Liver (tissue), 9 donors: ENCODE data around the gene GRK1. TPM values are rescaled to one million over a fixed set of nuclear protein-coding genes. Genes with fewer than 3 reads are reported as not detected.

Experiments used
- DNase-seq: peaks from one replicate; pipeline ENCODE4 v3.0.0-alpha.2; 2017; ENCODE audit warnings: low spot score
- H3K27ac ChIP-seq, 2 donors: one replicate each; pipeline ENCODE4 v1.7.0; 2013; ENCODE audit warnings: inconsistent platforms in 2 of 2, low read length in 2 of 2, control low read depth in 1 of 2, low read depth in 1 of 2, mild to moderate bottlenecking in 1 of 2
- H3K27me3 ChIP-seq, 4 donors: one replicate each; pipeline versions ENCODE4 v1.6.1 to v1.7.0; 2013; ENCODE audit warnings: low read length in 3 of 4, inconsistent platforms in 1 of 4, mild to moderate bottlenecking in 1 of 4, moderate library complexity in 1 of 4; ENCODE audit not compliant: control insufficient read depth in 4 of 4, insufficient read depth in 4 of 4
- H3K36me3 ChIP-seq, 4 donors: one replicate each; pipeline versions ENCODE4 v1.6.1 to v1.7.0; 2013; ENCODE audit warnings: low read length in 3 of 4, mild to moderate bottlenecking in 3 of 4, low read depth in 1 of 4, moderate library complexity in 1 of 4; ENCODE audit not compliant: control insufficient read depth in 4 of 4, insufficient read depth in 3 of 4
- H3K4me1 ChIP-seq, 4 donors: one replicate each; pipeline versions ENCODE4 v1.6.1 to v1.7.0; 2013; ENCODE audit warnings: low read length in 3 of 4, mild to moderate bottlenecking in 3 of 4, moderate library complexity in 1 of 4; ENCODE audit not compliant: control insufficient read depth in 4 of 4, insufficient read depth in 4 of 4
- H3K4me3 ChIP-seq, 3 donors: one replicate each; pipeline versions ENCODE4 v1.6.1 to v1.7.0; 2013; ENCODE audit warnings: low read length in 3 of 3, control low read depth in 1 of 3, low read depth in 1 of 3, mild to moderate bottlenecking in 1 of 3
- H3K9ac ChIP-seq, 2 donors: one replicate each; pipeline ENCODE4 v1.7.0; 2013; ENCODE audit warnings: low read length in 2 of 2, mild to moderate bottlenecking in 2 of 2, moderate library complexity in 2 of 2, control low read depth in 1 of 2, low read depth in 1 of 2
- H3K9me3 ChIP-seq, 4 donors: one replicate each; pipeline versions ENCODE4 v1.6.1 to v1.7.0; 2013; ENCODE audit warnings: low read length in 3 of 4; ENCODE audit not compliant: control insufficient read depth in 4 of 4
- ATF3 ChIP-seq: IDR thresholded peaks from 2 replicates; pipeline ENCODE4 v1.6.1; 2016; ENCODE audit warnings: antibody characterized with exemption
- EGR1 ChIP-seq, 2 donors: IDR thresholded peaks; 2 replicates each; pipeline ENCODE4 v1.6.1; 2016 to 2018; ENCODE audit warnings: antibody characterized with exemption in 2 of 2, low read depth in 2 of 2
- FOXA1 ChIP-seq: IDR thresholded peaks from 2 replicates; pipeline ENCODE4 v1.6.1; 2016; ENCODE audit warnings: antibody characterized with exemption
- FOXA2 ChIP-seq: IDR thresholded peaks from 2 replicates; pipeline ENCODE4 v1.6.1; 2016; ENCODE audit warnings: antibody characterized with exemption
- GABPA ChIP-seq, 2 donors: IDR thresholded peaks in 1 of 2; conservative IDR thresholded peaks in 1 of 2; 2 replicates each; pipeline ENCODE4 v1.6.1; 2016; ENCODE audit warnings: antibody characterized with exemption in 2 of 2, mild to moderate bottlenecking in 1 of 2, moderate library complexity in 1 of 2
- HNF4A ChIP-seq, 2 donors: conservative IDR thresholded peaks; 2 replicates each; pipeline ENCODE4 v1.6.1; 2016; ENCODE audit warnings: antibody characterized with exemption in 2 of 2, mild to moderate bottlenecking in 2 of 2
- HNF4G ChIP-seq: IDR thresholded peaks from 2 replicates; pipeline ENCODE4 v1.6.1; 2016; ENCODE audit warnings: antibody characterized with exemption
- JUND ChIP-seq, 2 donors: IDR thresholded peaks; 2 replicates each; pipeline ENCODE4 v1.6.1; 2016; ENCODE audit warnings: antibody characterized with exemption in 2 of 2
- NR2F2 ChIP-seq: IDR thresholded peaks from 2 replicates; pipeline ENCODE4 v1.6.1; 2016; ENCODE audit warnings: antibody characterized with exemption
- RAD21 ChIP-seq, 2 donors: IDR thresholded peaks; 2 replicates each; pipeline ENCODE4 v1.6.1; 2016; ENCODE audit warnings: antibody characterized with exemption in 2 of 2, mild to moderate bottlenecking in 2 of 2
- REST ChIP-seq: IDR thresholded peaks from 2 replicates; pipeline ENCODE4 v1.6.1; 2016; ENCODE audit warnings: antibody characterized with exemption, mild to moderate bottlenecking
- RXRA ChIP-seq, 2 donors: IDR thresholded peaks; 2 replicates each; pipeline ENCODE4 v1.6.1; 2017 to 2018; ENCODE audit warnings: antibody characterized with exemption in 2 of 2, mild to moderate bottlenecking in 1 of 2
- SP1 ChIP-seq: IDR thresholded peaks from 2 replicates; pipeline ENCODE4 v1.6.1; 2018; ENCODE audit warnings: antibody characterized with exemption, mild to moderate bottlenecking
- TAF1 ChIP-seq: conservative IDR thresholded peaks from 2 replicates; pipeline ENCODE4 v1.6.1; 2016; ENCODE audit warnings: antibody characterized with exemption, mild to moderate bottlenecking
- YY1 ChIP-seq: IDR thresholded peaks from 2 replicates; pipeline ENCODE4 v1.6.1; 2016; ENCODE audit warnings: antibody characterized with exemption, mild to moderate bottlenecking
- ZBTB33 ChIP-seq: IDR thresholded peaks from 2 replicates; pipeline ENCODE4 v1.6.1; 2016; ENCODE audit warnings: antibody characterized with exemption
- WGBS: extraction: QIAGEN DNeasy Blood & Tissue Kit; methylation state at CpG from one replicate; pipeline ENCODE4 v1.1.7; 2013; 5-methylcytosine and 5-hydroxymethylcytosine counted together
- polyA plus RNA-seq, 2 donors: library from polyadenylated mRNA; stranded (reverse) in 1 of 2; unstranded in 1 of 2; fragments of 200-250 nt in 1 of 2; fragments of >200 nt in 1 of 2; fragmentation: Nextera tagmentation in 1 of 2; extraction: Ambion mirVana in 1 of 2; gene quantifications; one replicate each; pipeline versions ENCODE4 v1.2.1 to v1.2.3, GENCODE V29; 2013 to 2015
- total RNA-seq, 2 donors: library from RNA; depleted of rRNA; stranded (reverse); fragments of >200 nt; gene quantifications; one replicate each; pipeline ENCODE4 v1.2.3, GENCODE V29; 2014
- TF ChIP-seq, protein P1 (sequence below): IDR thresholded peaks from 2 replicates; pipeline ENCODE4 v1.6.1; 2016; ENCODE audit warnings: antibody characterized with exemption
- TF ChIP-seq, protein P2 (sequence below): fragments of 150-350 bp; IDR thresholded peaks from 2 replicates; pipeline ENCODE4 v1.5.1; 2017; ENCODE audit warnings: improper control_type of control experiment, low read depth, low read length; ENCODE audit not compliant: missing input control
- donor health status: healthy.
- donor health status: healthy.
- donor health status: healthy.
- donor health status: healthy.
- donor health status: healthy.

GRK1 gene
- total and polyA plus RNA-seq, 4 donors = 0.05 TPM; not detected in 3

GRCh38 chr13:113646376-113646775 lies 20.6 kb upstream of the GRK1 start:
- Histone ChIP-seq H3K4me3 (no peak overlapping the region), H3K27me3 (no peaks in the 10 kb centered on the region), H3K27ac (no peak overlapping the region), H3K36me3 (peaks cover 0 to 2% (median 0%) of the 10 kb centered on the region in 4 donors), H3K9me3 (no peaks in the 10 kb centered on the region), H3K9ac (no peak overlapping the region), H3K4me1 (peaks cover 16 to 28% (median 23%) of the 10 kb centered on the region in 4 donors)
- DNase-seq = no peak
- no peak for TF ChIP-seq ZBTB33
- no peak for TF ChIP-seq FOXA2
- no peak for TF ChIP-seq REST
- no peak for TF ChIP-seq EGR1 (IDR thresholded peaks at IDR 0.05; ENCODE audit: low read depth in 2 of 2)
- TF ChIP-seq JUND (IDR thresholded peaks at IDR 0.05) = no peak
- no peak for TF ChIP-seq ATF3
- no peak for TF ChIP-seq RAD21 (IDR thresholded peaks at IDR 0.05)
- WGBS = 69% methylated on average over 11 of the region's 11 CpGs

- TF ChIP-seq FOXA2 (no peak), HNF4G (no peak), EGR1 (IDR thresholded peaks at IDR 0.05; ENCODE audit: low read depth in 2 of 2) (no peak), RXRA (IDR thresholded peaks at IDR 0.05) (no peak), YY1 (no peak), FOXA1 (no peak), JUND (IDR thresholded peaks at IDR 0.05) (no peak), HNF4A (conservative IDR thresholded peaks at IDR 0.05) (no peak), REST (no peak), NR2F2 (no peak), RAD21 (IDR thresholded peaks at IDR 0.05) (no peak), GABPA (IDR thresholded peaks at IDR 0.05 in 1 of 2, conservative IDR thresholded peaks at IDR 0.05 in 1 of 2) (no peak), ATF3 (no peak), ZBTB33 (no peak), SP1 (no peak), TAF1 (no peak)
- TF ChIP-seq, protein P1, sequence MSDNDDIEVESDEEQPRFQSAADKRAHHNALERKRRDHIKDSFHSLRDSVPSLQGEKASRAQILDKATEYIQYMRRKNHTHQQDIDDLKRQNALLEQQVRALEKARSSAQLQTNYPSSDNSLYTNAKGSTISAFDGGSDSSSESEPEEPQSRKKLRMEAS = no peak
- TF ChIP-seq, protein P2, sequence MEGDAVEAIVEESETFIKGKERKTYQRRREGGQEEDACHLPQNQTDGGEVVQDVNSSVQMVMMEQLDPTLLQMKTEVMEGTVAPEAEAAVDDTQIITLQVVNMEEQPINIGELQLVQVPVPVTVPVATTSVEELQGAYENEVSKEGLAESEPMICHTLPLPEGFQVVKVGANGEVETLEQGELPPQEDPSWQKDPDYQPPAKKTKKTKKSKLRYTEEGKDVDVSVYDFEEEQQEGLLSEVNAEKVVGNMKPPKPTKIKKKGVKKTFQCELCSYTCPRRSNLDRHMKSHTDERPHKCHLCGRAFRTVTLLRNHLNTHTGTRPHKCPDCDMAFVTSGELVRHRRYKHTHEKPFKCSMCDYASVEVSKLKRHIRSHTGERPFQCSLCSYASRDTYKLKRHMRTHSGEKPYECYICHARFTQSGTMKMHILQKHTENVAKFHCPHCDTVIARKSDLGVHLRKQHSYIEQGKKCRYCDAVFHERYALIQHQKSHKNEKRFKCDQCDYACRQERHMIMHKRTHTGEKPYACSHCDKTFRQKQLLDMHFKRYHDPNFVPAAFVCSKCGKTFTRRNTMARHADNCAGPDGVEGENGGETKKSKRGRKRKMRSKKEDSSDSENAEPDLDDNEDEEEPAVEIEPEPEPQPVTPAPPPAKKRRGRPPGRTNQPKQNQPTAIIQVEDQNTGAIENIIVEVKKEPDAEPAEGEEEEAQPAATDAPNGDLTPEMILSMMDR = no peak
- Histone ChIP-seq H3K9me3 (no peaks in the 10 kb centered on the region), H3K27me3 (no peaks in the 10 kb centered on the region), H3K4me1 (peaks cover 16 to 28% (median 23%) of the 10 kb centered on the region in 4 donors), H3K27ac (peak overlapping the region in 1 of 2 donors; percentile 45), H3K4me3 (no peak overlapping the region), H3K36me3 (peaks cover 0 to 2% (median 0%) of the 10 kb centered on the region in 4 donors), H3K9ac (no peak overlapping the region)
- WGBS = 87% methylated on average over 10 of the region's 10 CpGs
- no peak for DNase-seq
Measured at GRCh38 chr13:113646921-113647340, 20.1 kb upstream of the GRK1 start.
